GM21528 (cell line): Measurements from ENCODE around the gene OCIAD2.
"Not testable (repeated sequence)": the region's sequence is repeated elsewhere in the genome, so short reads cannot be mapped to it uniquely, and the experiment has no call there.

Experiments used
- ATAC-seq: cut with Tn5 transposase; IDR thresholded peaks from one replicate; pipeline ENCODE4 v1.9.1; 2021; ENCODE audit warnings: mild to moderate bottlenecking, moderate library complexity; ENCODE audit not compliant: unreplicated experiment, low FRiP score

The OCIAD2 gene

GRCh38 chr4:48862038-48862437, 44.5 kb downstream of the OCIAD2 start:
- no peak for ATAC-seq

DNA sequence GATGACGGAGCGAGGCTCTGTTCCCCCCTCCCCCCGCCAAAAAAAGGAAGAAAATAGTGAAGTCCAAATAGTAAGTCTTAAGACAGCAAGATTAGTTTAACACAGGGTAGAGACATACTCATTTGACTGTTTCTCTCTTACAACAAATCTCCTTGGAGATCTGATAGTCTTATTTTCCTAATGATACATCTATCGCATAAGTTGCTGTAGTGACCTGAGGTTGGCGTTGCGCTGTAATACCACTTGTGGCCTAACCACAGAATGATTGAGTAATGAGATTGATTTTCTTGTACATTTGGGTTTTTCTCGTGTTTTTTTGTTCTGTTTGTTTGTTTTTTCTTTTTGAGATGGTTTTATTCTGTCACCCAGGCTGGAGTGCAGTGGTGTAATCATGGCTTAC, 48.4 kb downstream of the OCIAD2 start:
- ATAC-seq, result no peak

DNA sequence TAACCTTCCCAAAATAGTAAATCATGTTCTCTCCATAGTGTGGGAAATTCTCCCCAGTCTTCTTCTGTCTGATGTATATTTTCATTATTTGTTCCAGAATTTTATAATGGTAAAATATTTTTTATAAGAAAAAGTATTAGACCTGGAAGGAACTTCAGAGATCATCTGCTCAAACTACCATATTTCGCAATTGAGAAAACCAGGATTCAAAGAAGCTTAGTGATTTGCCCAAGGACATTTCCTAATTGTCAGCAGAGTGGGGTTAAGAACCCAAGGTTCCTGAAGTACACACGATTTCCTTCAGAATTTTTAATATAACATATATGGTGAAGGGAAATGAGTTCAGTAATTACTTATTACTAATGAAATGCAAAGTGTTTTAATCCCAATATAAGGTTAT, 51.6 kb downstream of the OCIAD2 start:
- no peak for ATAC-seq

DNA sequence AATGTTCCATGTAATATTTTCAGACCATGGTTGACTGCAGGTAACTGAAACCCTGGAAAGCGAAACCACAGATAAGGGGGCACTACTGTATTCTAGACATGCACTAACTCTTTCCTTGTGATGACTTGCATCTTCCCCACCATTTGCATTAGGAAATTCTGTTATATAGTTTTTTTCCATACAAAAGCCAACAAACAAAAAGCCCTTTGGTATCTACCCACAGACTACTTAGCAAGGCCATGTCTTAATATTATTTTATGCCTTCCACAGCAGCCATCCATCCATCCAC, 52.2 kb downstream of the OCIAD2 start:
- ATAC-seq, result no peak

- no peak for ATAC-seq
Measured at GRCh38 chr4:48853604-48854394, 52.8 kb downstream of the OCIAD2 start.

GRCh38 chr4:48851651-48852050, 54.9 kb downstream of the OCIAD2 start:
- ATAC-seq, result no peak

GRCh38 chr4:48848799-48849198, 57.8 kb downstream of the OCIAD2 start:
- ATAC-seq, result not testable (repeated sequence)

DNA sequence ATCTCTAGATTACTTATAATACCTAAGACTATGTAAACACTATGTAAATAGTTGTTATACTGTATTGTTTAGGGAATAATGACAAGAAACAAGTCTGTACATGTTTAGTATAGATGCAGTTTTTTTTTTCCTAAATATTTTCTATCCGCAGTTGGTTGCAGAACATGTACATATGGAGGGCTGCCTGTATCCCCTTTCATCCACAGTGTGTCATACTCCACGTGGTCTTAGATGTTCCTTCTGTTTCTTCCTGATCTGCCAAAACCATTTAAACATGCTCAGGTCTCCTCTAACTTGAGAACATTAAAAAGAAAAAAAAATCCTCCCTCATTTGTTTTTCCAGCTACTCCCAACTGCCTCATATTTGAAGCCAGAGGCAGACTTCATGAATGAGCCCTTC, 61.7 kb downstream of the OCIAD2 start:
- ATAC-seq, result no peak

DNA sequence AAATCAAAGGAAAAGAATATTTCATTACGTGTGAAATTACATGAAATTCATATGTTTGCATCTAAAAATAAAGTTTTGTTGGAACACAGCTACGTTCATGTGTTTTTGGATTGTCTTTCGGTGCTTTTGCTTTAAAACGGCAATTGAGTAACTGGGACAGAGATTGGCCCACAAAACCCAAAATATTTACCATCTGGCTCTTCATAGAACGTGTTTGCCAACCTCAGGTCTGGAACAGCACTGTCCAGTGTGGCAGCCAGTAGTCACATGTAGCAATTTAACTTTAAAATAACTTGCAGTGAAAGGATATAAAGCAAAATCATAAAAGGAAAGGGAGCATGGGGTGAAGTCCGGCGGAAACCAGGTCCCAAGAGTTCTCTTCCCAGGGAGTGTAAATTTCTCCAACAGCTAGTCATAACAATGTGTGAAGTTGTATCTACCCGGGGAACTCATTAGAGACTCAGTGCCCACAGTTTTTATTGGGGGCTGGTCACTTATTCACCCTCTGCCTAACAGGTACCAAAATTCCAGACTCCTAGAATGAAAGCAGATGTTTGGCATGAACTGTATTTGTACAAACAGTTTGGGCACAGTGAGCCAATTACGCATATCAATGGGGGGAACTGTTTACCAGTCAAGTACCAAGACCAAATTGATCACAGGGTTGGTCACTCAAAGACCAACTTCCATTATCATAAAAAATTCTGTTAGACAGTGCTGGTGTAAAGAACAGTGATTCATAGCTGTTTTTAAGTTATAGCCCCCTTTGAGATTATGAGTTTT, 65.3 kb downstream of the OCIAD2 start:
- no peak for ATAC-seq

GRCh38 chr4:48836658-48837057, 69.9 kb downstream of the OCIAD2 start:
- no peak for ATAC-seq
